Measurements from ENCODE around the gene CALD1.
"Not testable (repeated sequence)": the region's sequence is repeated elsewhere in the genome, so short reads cannot be mapped to it uniquely, and the experiment has no call there.

The CALD1 gene

GRCh38 chr7:134962270-134962780 lies 182.9 kb downstream of the CALD1 start:
- DNase-seq: no peak

DNA sequence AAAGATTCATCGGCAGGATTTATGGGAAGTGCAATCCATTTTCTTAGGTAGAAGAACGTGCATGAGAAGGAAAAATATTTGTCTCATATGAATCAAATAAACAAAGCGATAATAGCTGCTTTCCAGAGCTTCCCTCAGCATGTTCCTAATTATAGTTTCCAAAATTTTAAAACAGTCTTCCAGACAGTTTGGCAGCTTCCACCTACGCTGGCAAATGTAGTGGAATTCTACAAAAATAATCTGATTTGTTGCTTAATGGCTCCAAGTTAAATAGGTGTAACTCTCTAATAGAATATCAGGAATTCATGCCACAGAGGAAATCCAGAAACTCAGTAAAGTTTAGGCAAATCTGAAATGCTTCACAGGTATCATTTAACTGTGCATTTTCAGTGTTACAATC lies 183.6 kb downstream of the CALD1 start:
- no peak for DNase-seq

GRCh38 chr7:134966691-134967090 lies 187.3 kb downstream of the CALD1 start:
- peak; percentile 13 for DNase-seq

DNA sequence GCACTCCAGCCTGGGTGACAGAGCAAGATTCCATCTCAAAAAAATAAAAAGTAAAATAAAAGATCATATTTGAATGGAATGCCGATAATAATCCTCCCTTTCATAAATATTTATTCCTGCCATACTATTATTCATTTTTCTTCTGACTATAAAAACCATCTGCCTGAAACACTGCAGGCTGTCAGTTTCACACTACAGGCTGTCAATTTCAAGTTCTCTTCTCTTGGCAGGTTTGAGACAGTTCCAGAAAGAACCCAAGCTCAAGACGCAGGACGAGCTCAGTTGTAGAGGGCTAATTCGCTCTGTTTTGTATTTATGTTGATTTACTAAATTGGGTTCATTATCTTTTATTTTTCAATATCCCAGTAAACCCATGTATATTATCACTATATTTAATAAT lies 188.7 kb downstream of the CALD1 start:
- no peak for DNase-seq

- DNase-seq: not testable (repeated sequence)
These were observed 202.2 kb downstream of the CALD1 start for GRCh38 chr7:134981645-134982044.

DNA sequence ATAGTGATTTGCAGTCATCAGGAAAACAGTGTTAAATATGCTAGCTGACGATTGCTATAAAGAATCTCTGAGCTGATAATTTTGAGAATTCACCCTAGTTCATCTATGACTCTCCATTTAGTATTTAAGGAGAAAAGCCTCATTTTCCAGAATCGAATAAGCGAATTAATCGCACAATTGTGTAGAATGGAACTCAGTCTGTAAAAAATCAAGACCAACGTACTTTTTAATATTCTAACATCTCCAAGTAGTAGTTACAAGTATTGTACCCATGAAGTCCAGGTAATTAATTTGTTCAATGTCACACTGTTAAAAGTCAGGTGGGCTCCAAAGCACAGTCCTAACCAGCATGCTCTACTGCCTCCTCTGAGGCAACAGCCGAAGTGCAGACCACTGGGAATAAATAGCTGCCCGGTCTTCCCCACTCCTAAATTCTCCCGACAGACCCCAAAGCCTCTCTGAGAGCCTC lies 206.5 kb downstream of the CALD1 start:
- DNase-seq: no peak

- peak; percentile 69 for DNase-seq
These were observed 207.2 kb downstream of the CALD1 start, which contains the start of gene AGBL3 for GRCh38 chr7:134986363-134987251. Gene AGBL3 (plus strand): TSS chr7:134986508. CDS start chr7:134987934, 1,426 bp downstream.

DNA sequence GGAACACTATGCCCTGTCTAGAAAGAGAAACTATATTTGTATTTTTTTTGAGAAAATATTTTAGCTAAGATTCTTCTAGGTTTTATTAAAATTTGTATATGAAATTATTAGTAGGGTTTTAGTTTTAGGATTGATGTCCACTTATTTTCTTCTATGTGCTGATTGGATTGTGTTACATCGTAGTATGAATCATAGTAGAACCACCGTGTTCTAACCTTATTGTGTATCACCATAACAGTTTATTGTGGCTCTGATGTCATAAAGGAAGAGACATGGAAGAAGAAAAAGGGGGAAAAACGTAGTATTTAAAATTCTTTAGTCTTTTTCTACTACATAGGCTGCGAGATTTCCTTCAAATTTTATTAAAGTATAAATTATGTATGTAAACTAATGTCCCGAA lies 208.7 kb downstream of the CALD1 start:
- DNase-seq: no peak

DNA sequence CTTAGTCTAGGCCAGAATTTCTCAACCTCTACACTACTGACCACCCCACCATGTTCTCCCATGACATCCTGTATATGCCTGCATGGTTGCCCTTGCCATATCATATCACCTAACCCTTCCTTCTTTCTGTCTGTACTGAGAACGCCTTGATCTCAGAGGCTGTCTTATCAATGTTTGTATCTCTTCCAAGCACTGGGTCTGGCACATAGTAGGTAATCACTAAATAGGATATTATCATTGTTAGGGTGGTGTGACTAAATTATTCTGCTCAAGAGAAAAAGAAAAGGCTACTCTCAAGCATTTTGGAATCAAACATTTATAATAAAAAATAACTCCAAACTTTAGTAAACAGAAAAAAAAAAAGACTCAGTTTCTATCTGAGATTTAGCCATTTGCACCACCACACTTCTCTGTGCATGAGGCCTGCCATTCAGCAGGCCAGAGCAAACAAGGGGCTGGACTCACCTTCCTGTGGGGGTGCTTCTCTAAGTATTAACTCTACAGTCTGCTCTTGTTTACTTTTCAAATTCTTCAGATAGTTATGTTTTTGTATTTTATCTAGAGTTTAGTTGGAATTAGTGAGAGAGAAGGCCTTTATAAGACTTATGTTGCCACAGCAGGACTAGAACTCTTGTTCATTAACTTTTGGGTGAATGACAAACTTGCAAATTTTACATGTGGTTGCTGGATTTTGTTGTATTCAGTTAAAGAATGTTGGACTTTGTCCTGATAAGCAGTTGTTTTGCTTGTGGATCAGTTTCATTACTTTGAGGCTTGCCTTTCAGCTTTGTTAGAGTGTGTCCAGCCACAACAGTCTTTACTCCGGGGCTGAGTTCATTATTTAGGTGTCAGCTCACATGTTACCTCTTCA lies 212.3 kb downstream of the CALD1 start:
- no peak for DNase-seq

DNA sequence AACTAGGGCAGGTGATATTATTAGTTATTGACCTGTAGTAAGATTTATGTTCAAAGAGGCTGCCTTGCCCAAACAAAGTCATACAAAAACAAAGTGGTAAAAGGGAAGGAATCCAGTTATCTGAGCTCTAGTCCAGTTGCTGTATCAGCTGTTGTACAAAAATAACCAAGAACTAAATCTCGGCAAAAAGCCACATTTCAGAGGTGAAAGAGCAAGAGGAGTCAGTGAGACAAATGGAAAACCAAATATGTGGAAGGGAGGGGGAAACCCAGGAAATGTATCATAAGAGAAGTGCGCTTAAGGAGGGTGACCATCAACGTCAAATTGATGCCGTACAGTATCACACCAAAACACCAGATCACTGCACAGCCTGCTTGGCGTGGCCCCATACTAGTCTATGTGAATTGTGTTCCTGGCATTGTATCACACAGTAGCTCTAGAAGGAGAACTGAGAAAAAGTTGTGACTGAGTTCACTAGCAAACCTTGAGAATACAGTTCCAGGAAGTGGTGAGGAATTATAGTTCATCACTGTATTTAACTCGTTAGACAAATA lies 213.3 kb downstream of the CALD1 start:
- DNase-seq: no peak

GRCh38 chr7:134993877-134994456 lies 214.5 kb downstream of the CALD1 start:
- no peak for DNase-seq

DNA sequence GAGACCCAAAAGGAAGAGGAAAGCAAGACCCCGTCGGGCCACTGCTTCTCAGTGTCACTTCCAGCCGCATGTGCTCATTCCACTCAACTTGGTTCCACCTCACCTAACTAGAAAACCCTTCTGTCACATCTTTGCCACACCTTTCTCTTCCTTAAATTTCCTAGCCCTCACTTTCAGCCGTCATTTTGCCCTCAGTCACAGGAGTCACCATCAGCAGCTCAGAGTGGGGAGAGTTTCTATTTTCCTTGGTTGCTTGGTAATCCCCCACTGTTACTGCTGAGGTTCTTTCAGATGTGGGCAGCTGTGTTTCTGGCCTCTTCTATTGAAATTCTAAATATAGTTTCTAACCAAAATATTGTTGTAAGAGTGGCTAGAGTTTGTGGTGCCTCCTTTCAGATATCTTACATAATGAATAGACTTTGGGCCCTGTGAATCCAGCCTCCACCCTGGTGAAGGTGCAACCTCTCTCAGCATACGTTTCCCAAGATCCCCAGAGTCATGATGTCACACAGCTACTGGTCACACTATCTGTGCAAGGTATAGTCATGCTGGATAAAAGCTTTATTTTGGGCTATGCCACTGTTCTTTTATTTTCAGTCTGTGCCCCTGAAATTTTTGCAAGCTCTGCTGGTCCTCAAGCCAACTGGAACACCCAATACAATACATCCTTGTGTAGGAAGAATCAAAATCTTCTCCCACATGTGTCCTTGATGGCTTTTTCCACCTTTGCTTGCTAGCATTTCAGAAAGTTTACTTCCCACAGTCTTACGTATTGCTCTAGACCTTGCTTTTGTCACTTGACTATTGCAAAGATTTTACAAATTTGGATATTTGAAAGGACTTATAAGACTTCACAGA lies 216.0 kb downstream of the CALD1 start:
- no peak for DNase-seq

DNA sequence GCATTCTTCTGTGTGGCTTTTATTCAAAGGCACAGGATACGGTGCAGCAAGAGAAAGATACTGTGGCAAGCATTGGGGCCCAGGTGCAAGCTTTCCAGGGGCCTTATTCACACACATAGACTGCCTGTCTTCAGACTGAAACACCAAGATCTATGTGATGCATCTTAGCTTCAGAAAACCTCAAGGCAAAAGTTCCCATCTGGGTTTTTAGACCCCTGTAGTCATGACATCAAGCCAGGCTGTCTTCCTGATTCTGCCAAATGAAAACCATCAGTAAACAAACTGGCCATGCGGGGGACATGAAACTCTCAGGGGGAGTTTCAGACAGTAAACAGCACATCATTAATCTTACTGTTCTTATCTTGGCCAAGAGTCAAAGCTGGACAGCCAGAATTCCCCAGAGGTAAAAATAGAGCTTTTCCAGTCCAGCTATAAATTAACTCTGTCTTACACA lies 216.7 kb downstream of the CALD1 start:
- no peak for DNase-seq

GRCh38 chr7:134997214-134997885 lies 217.9 kb downstream of the CALD1 start:
- no peak for DNase-seq

- DNase-seq: no peak
These were observed 219.7 kb downstream of the CALD1 start for GRCh38 chr7:134999136-134999535.

DNA sequence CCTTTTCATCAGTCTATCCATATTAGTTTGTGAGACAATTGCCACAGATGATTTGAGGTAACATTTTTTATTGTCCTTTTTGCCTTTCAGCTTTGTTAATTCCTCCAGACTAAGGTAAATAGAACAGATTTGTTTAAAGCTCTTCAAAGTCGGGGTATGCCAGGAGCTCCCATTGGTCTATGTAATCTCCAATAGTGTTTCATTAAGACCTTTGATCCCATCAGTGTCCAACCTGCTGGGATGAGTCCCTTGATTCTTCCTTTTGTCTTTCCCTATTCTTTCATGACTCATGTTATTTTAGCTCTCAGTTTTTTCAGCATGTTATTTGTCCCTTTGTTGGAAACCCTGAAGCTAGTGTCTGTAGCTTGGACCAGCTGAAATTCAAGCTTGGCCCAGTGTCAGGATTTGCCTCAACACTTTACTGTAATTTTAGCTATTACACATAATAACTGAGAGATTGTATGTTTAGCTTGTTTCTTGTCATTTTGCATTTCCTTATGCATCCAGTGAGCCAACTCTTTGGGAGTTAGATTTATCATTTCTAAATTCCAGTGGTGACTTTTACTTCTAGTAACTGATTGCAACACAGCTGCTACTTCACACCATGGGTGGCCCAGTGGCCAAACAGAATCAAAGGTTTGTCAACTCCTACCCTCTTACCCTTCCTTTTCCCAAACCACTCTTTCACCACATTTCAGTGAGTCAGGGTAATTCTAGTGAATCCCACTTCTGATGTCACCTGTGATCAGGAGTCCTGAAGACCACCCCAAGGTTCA lies 222.1 kb downstream of the CALD1 start:
- no peak for DNase-seq

GRCh38 chr7:135012229-135012628 lies 232.8 kb downstream of the CALD1 start:
- DNase-seq: no peak
